Skeletal muscle tissue (tissue), 4 donors: ENCODE data around the gene DOK7. TPM values are rescaled to one million over a fixed set of nuclear protein-coding genes. Genes with fewer than 3 reads are reported as not detected.
A peak's percentile ranks its signal among the peaks of the same experiment; 100 is the strongest.

ENCODE experiments used
- H3K27ac ChIP-seq: one replicate; pipeline ENCODE4 v1.7.0; 2013; ENCODE audit warnings: mild to moderate bottlenecking, low read depth, low read length, inconsistent platforms
- H3K27me3 ChIP-seq, 3 donors: one replicate each; pipeline ENCODE4 v1.7.0; 2013; ENCODE audit warnings: low read length in 3 of 3; ENCODE audit not compliant: control insufficient read depth in 3 of 3, insufficient read depth in 3 of 3
- H3K36me3 ChIP-seq, 3 donors: one replicate each; pipeline ENCODE4 v1.7.0; 2013; ENCODE audit warnings: low read length in 3 of 3; ENCODE audit not compliant: control insufficient read depth in 3 of 3, insufficient read depth in 3 of 3
- H3K4me1 ChIP-seq, 3 donors: one replicate each; pipeline ENCODE4 v1.7.0; 2013; ENCODE audit warnings: low read length in 3 of 3, mild to moderate bottlenecking in 3 of 3; ENCODE audit not compliant: control insufficient read depth in 3 of 3, insufficient read depth in 3 of 3
- H3K4me3 ChIP-seq, 3 donors: one replicate each; pipeline ENCODE4 v1.7.0; 2013; ENCODE audit warnings: low read length in 3 of 3
- H3K9ac ChIP-seq, 3 donors: one replicate each; pipeline ENCODE4 v1.7.0; 2013; ENCODE audit warnings: low read length in 3 of 3, mild to moderate bottlenecking in 3 of 3, moderate library complexity in 2 of 3, low read depth in 1 of 3
- H3K9me3 ChIP-seq, 3 donors: one replicate each; pipeline ENCODE4 v1.7.0; 2013; ENCODE audit warnings: low read length in 3 of 3; ENCODE audit not compliant: control insufficient read depth in 3 of 3
- total RNA-seq: library from RNA; depleted of rRNA; stranded (reverse); fragments of >200 nt; gene quantifications from one replicate; pipeline ENCODE4 v1.2.3, GENCODE V29; 2014
- donor health status: Osteomylitis.

Gene DOK7
- total RNA-seq, 1 donor from 2014 or later: 9.9 TPM

- Histone ChIP-seq H3K4me3 (peak overlapping the region in 1 of 3 donors; percentile 56), H3K27ac (peak overlapping the region; percentile 100), H3K9me3 (no peaks in the 10 kb centered on the region), H3K27me3 (peaks cover 0 to 7% (median 0%) of the 10 kb centered on the region in 3 donors), H3K36me3 (peaks cover 0 to 24% (median 8%) of the 10 kb centered on the region in 3 donors), H3K4me1 (peaks cover 36 to 73% (median 73%) of the 10 kb centered on the region in 3 donors), H3K9ac (peak overlapping the region; percentile 51 to 88 (median 77))
Measured at GRCh38 chr4:3485011-3485791, 22.1 kb downstream of the DOK7 start.

DNA sequence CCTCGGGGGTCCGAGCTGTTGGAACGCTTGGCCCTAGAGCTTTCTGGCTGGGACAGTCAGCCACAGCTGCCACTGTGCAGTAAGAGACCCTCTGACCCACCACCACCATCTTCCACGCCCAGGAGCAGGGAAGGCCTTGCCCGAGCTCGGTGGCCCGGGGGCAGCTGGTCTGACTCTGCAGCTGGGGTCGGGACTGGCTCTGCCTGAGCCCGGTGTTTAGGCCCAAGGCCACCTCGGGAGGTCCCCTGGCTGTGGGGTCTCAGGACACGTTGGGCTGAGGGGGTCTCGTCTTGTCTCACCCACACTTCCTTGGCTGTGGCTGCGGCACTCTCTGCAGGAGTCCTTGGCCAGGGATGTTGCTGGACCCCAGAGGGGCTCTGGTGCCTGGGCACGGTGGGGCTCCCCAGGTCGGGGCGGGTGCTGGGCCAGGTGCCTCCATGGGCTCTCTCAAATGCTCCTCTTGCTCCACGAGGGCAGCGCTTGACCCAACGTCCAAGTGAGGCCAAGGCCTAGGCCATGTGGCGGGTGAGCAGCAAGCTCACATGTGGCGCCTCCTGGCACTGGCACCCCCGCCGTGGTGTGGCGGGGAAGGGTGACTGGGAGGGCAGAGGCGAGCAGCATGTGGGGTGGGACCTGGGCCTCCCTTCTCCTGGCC, 22.9 kb downstream of the DOK7 start:
- Histone ChIP-seq H3K9me3 (no peaks in the 10 kb centered on the region), H3K27me3 (peaks cover 0 to 7% (median 0%) of the 10 kb centered on the region in 3 donors), H3K36me3 (peaks cover 4 to 26% (median 16%) of the 10 kb centered on the region in 3 donors)

DNA sequence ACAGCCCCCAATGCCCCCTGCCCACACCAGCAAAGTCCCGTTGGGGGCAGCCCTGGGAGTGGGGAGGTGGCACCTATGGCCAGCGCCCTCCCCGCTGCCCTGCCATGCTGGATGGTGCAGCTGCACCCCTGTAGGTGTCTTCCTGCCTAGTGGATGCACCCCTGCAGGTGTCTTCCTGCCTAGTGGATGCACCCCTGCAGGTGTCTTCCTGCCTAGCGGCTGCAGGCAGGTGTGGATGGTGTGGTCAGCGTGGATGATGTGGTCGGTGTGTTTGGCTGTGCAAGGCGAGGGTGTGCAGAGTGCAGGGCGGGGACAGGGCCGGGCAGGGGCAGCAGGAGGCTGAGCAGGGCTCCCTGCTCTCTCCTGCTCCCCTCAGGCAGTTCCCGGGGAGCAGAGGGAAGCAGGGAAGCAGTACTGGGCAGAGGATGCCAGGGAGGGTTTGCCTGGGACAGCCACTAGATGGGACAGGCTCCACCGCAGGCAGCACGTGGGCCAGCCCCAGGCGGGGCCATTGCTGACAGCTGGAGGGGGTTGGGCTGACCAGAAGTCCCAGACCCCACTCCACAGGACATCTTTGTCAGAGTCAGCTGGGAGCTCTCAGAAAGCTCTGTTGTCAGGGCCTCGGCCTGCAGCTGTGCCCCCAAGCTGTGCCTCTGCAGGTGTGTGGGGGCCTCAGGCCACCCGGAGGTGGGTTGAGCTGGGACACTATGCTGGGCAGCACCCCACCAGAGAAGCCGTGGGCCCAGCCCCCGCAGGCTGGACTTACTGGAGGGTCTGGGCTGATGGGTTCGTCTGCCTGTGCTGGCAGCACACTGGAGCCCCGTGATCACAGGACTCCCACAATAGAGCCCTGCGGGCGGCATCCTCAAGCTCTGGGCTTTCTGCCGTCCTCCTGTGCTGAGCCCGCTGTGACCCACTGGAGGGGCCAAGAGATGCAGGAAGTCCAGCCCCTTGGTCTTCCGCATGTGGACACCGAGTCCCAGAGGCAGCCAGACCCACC, 23.7 kb downstream of the DOK7 start:
- peaks cover 0 to 11% (median 3%) of the 10 kb centered on the region in 3 donors for H3K27me3 ChIP-seq
- H3K9me3 ChIP-seq: no peaks in the 10 kb centered on the region
- H3K27ac ChIP-seq: no peak overlapping the region
- peaks cover 9 to 32% (median 24%) of the 10 kb centered on the region in 3 donors for H3K36me3 ChIP-seq
- no peak overlapping the region for H3K4me3 ChIP-seq
- H3K4me1 ChIP-seq: peaks cover 24 to 57% (median 57%) of the 10 kb centered on the region in 3 donors
- peak overlapping the region in 1 of 3 donors; percentile 88 for H3K9ac ChIP-seq

More for the DNA sequence above, 22.9 kb downstream of the DOK7 start:
- Histone ChIP-seq H3K4me1 (peaks cover 28 to 65% (median 65%) of the 10 kb centered on the region in 3 donors), H3K9ac (peak overlapping the region in 1 of 3 donors; percentile 88), H3K4me3 (no peak overlapping the region), H3K27ac (no peak overlapping the region)

DNA sequence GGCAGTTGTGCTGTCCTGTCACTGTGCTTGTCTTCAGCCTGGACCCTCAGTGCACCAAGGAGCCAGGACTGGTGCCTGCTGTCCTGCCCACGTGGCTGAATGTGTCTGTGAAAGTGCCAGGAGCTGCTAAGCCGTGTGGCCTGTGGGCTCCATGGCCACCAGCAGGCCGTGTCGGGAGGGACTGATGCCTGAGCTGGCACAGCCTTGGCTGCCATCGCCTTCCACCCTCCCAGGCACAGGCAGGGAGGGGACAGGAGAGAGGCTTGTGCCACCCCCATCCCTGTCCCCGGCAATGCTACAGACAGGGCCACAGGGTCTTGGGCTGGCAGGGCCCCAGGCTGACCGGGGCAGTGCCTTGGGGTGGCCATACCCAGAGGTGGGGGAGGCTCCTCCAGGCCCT, 24.8 kb downstream of the DOK7 start:
- Histone ChIP-seq H3K27ac (no peak overlapping the region), H3K27me3 (peaks cover 0 to 14% (median 4%) of the 10 kb centered on the region in 3 donors), H3K9me3 (no peaks in the 10 kb centered on the region), H3K9ac (peak overlapping the region in 1 of 3 donors; percentile 69), H3K4me1 (peaks cover 14 to 47% (median 47%) of the 10 kb centered on the region in 3 donors), H3K36me3 (peaks cover 9 to 38% (median 27%) of the 10 kb centered on the region in 3 donors), H3K4me3 (no peak overlapping the region)

- no peak overlapping the region for H3K9ac ChIP-seq
- no peak overlapping the region for H3K27ac ChIP-seq
- peaks cover 12 to 42% (median 39%) of the 10 kb centered on the region in 3 donors for H3K4me1 ChIP-seq
- H3K27me3 ChIP-seq: peaks cover 0 to 16% (median 4%) of the 10 kb centered on the region in 3 donors
- no peaks in the 10 kb centered on the region for H3K9me3 ChIP-seq
- no peak overlapping the region for H3K4me3 ChIP-seq
- H3K36me3 ChIP-seq: peaks cover 9 to 45% (median 27%) of the 10 kb centered on the region in 3 donors
Measured at GRCh38 chr4:3488820-3489219, 25.7 kb downstream of the DOK7 start.

- Histone ChIP-seq H3K4me1 (peaks cover 9 to 39% (median 33%) of the 10 kb centered on the region in 3 donors), H3K27me3 (peaks cover under 1 to 16% (median 4%) of the 10 kb centered on the region in 3 donors)
Measured at GRCh38 chr4:3489451-3489962, 26.4 kb downstream of the DOK7 start.

DNA sequence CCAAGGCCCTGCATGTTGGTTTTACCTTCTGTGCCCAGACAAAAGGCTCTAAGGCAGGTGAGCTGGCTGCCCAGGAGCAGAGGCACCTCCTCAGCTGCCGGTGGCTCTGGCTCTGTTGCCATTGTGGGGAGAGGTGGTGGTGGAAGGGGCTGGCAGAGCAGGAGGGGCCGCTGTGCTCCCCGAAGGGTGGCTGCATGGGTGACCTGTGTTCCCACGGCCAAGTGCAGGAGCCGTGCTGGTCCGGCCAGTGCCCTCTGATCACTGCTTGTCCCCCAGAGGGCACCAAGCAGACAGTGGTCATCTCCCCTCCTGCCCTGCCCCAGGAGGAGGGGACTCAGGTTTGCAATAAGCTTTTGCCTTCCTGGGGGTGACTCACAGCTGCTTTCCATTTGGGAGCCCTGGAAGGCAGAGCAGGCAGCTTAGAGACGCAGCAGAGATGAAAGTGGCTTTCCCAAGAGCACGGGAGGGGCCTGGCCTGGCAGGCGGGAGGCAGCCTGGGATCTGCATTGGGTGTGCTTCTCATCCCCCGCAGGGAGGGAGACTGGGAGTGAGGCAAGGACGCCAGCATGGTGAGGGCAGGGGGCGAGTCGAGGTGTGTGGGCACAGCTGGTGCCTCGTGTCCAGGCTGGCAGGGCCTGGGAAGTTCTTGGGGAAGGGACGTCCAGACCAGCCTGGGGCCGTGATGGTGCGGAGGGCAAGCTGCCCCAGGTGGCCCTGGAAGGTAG, 28.7 kb downstream of the DOK7 start:
- peaks cover 3 to 16% (median 4%) of the 10 kb centered on the region in 3 donors for H3K27me3 ChIP-seq
- H3K27ac ChIP-seq: no peak overlapping the region
- H3K9ac ChIP-seq: no peak overlapping the region
- H3K4me1 ChIP-seq: peaks cover 0 to 15% (median 9%) of the 10 kb centered on the region in 3 donors
- H3K4me3 ChIP-seq: no peak overlapping the region
- peaks cover 9 to 43% (median 23%) of the 10 kb centered on the region in 3 donors for H3K36me3 ChIP-seq
- H3K9me3 ChIP-seq: no peaks in the 10 kb centered on the region

More at GRCh38 chr4:3489451-3489962, 26.4 kb downstream of the DOK7 start:
- Histone ChIP-seq H3K9ac (no peak overlapping the region), H3K4me3 (no peak overlapping the region), H3K36me3 (peaks cover 9 to 47% (median 27%) of the 10 kb centered on the region in 3 donors), H3K9me3 (no peaks in the 10 kb centered on the region), H3K27ac (no peak overlapping the region)

DNA sequence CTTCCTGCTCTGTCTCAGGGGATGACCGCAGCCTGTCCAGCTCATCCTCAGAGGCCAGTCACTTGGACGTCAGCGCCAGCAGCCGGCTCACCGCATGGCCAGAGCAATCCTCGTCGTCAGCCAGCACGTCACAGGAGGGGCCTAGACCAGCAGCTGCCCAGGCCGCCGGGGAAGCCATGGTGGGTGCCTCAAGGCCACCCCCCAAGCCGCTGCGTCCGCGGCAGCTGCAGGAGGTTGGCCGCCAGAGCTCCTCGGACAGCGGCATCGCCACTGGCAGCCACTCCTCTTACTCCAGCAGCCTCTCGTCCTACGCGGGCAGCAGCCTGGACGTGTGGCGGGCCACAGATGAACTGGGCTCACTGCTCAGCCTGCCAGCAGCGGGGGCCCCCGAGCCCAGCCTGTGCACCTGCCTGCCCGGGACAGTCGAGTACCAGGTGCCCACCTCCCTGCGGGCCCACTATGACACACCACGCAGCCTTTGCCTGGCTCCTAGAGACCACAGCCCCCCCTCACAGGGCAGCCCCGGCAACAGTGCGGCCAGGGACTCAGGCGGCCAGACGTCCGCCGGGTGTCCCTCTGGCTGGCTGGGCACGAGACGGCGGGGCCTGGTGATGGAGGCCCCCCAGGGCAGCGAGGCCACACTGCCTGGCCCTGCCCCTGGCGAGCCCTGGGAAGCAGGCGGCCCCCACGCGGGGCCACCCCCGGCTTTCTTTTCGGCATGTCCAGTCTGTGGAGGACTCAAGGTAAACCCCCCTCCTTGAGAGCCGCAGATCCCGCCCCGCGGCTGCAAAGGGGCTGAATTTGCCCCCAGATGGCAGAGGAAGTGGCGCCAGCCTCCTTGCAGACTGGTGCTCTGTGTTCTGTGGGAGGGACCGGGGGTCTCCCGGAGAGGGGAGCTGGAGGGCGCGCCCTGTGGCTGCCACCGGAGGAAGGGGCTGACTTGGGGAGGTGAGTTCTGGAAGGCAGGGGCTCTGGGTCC, 29.9 kb downstream of the DOK7 start:
- no peak overlapping the region for H3K27ac ChIP-seq
- peaks cover 0 to 4% (median 0%) of the 10 kb centered on the region in 3 donors for H3K4me1 ChIP-seq
- H3K36me3 ChIP-seq: peaks cover 9 to 38% (median 19%) of the 10 kb centered on the region in 3 donors
- no peak overlapping the region for H3K9ac ChIP-seq
- no peak overlapping the region for H3K4me3 ChIP-seq
- peaks cover 3 to 16% (median 4%) of the 10 kb centered on the region in 3 donors for H3K27me3 ChIP-seq
- no peaks in the 10 kb centered on the region for H3K9me3 ChIP-seq
